GM18511 (cell line): ENCODE measurements around the gene IGF1R.
A peak's percentile ranks its signal among the peaks of the same experiment; 100 is the strongest.

ENCODE experiments used
- ATAC-seq: cut with Tn5 transposase; IDR thresholded peaks from one replicate; pipeline ENCODE4 v1.9.1; 2021; ENCODE audit warnings: mild to moderate bottlenecking, moderate library complexity; ENCODE audit not compliant: unreplicated experiment

IGF1R gene

GRCh38 chr15:98724048-98724447, 75.7 kb downstream of the IGF1R start:
- no peak for ATAC-seq

GRCh38 chr15:98724494-98724893, 76.2 kb downstream of the IGF1R start:
- ATAC-seq = no peak

- no peak for ATAC-seq
Observed at GRCh38 chr15:98725874-98726273, 77.5 kb downstream of the IGF1R start.

GRCh38 chr15:98727115-98728040, 79.0 kb downstream of the IGF1R start:
- ATAC-seq = no peak

- no peak for ATAC-seq
Observed at GRCh38 chr15:98728082-98728810, 79.9 kb downstream of the IGF1R start.

- ATAC-seq = no peak
Observed at GRCh38 chr15:98728811-98729160, 80.4 kb downstream of the IGF1R start.

- ATAC-seq = no peak
Observed at GRCh38 chr15:98729446-98730042, 81.2 kb downstream of the IGF1R start.

GRCh38 chr15:98730860-98731711, 82.7 kb downstream of the IGF1R start:
- ATAC-seq = no peak

- ATAC-seq = no peak
Observed at GRCh38 chr15:98731712-98732450, 83.5 kb downstream of the IGF1R start.

- ATAC-seq = no peak
Observed at GRCh38 chr15:98733098-98733497, 84.8 kb downstream of the IGF1R start.

- peak; percentile 66 for ATAC-seq
Observed at GRCh38 chr15:98734466-98735199, 86.3 kb downstream of the IGF1R start.

GRCh38 chr15:98735304-98735703, 87.0 kb downstream of the IGF1R start:
- ATAC-seq = peak; percentile 16

- ATAC-seq = no peak
Observed at GRCh38 chr15:98735895-98736617, 87.7 kb downstream of the IGF1R start.

GRCh38 chr15:98737159-98737558, 88.8 kb downstream of the IGF1R start:
- no peak for ATAC-seq

GRCh38 chr15:98737721-98738120, 89.4 kb downstream of the IGF1R start:
- ATAC-seq = no peak

- ATAC-seq = no peak
Observed at GRCh38 chr15:98738689-98739401, 90.5 kb downstream of the IGF1R start.

- no peak for ATAC-seq
Observed at GRCh38 chr15:98740295-98740694, 92.0 kb downstream of the IGF1R start.

GRCh38 chr15:98740963-98741362, 92.6 kb downstream of the IGF1R start:
- no peak for ATAC-seq
